ENCODE measurements around the gene THAP7. TPM values are rescaled to one million over a fixed set of nuclear protein-coding genes. Genes with fewer than 3 reads are reported as not detected.

Gene THAP7
- total RNA-seq, 1 donor from 2014 or later: 13.8 TPM

- no peak for DNase-seq
These were observed 29.0 kb upstream of the THAP7 start for GRCh38 chr22:21030621-21031544.

DNA sequence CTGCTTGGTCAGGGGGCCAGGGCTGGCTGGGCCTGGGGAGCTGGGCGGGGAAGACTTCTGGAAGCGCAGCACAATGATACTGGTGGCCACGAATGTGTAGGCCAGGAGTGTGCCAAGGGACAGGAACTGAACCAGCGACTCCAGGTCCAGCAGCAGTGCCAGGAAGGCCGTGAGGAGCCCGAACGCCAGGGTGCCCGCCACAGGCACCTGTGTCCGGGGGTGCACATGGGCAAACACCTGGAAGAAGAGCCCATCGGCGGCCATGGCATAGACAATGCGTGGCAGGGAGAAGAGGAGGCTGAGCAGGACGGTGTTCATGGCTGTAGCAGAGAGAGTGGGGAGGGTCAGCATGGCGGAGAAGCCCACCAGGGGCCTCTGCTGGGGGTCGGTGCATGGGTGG, 28.1 kb upstream of the THAP7 start:
- no peak for DNase-seq

GRCh38 chr22:21029486-21030025, 27.6 kb upstream of the THAP7 start:
- DNase-seq: no peak

DNA sequence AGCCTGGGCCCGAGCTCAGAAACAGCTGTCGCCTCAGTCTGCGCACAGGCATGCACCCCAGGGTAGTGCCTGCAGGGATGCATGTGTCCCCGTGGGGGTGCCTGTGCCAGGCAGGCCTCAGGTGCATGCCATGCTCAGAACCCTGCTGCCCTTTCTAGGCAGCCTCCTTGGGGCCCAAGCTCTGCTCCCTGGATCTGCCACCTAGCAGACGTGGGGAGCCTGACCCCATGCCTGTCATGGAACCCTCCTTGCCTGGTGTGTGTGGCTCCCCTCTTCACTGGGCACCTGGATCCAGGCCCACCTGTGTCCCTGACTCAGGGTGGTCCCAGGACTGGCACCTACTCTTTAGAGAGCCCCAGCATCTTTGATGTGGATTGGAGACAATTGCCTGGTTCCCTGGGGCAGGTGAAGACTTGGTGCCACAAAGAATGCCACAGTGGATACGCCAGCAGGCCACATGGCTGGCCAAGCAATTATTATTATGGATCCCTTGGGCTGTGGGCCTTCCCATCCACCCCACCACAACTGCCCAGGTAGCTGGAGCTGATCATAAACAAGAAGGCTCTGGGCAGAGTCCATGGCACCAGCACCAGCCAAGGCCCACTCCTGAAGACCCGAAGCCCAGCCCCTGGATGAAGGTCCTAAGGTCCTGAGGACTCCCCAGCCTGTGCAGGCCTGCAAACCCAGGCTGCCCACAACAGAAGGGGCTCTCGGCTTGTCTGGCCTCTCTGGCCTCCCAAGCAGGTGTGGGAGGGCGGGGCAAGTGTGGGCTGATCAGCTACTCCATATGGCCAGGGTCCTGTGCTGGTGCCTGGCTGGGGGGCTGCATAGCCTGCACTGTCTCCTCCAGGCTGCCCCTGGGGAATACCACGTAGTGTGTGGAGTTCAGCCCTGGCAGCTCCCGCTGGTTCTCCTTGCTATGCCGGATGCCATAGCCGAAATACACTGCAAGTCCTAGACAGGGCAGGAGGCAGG, 26.6 kb upstream of the THAP7 start:
- DNase-seq: no peak

GRCh38 chr22:21026783-21027692, 25.1 kb upstream of the THAP7 start:
- no peak for DNase-seq

DNA sequence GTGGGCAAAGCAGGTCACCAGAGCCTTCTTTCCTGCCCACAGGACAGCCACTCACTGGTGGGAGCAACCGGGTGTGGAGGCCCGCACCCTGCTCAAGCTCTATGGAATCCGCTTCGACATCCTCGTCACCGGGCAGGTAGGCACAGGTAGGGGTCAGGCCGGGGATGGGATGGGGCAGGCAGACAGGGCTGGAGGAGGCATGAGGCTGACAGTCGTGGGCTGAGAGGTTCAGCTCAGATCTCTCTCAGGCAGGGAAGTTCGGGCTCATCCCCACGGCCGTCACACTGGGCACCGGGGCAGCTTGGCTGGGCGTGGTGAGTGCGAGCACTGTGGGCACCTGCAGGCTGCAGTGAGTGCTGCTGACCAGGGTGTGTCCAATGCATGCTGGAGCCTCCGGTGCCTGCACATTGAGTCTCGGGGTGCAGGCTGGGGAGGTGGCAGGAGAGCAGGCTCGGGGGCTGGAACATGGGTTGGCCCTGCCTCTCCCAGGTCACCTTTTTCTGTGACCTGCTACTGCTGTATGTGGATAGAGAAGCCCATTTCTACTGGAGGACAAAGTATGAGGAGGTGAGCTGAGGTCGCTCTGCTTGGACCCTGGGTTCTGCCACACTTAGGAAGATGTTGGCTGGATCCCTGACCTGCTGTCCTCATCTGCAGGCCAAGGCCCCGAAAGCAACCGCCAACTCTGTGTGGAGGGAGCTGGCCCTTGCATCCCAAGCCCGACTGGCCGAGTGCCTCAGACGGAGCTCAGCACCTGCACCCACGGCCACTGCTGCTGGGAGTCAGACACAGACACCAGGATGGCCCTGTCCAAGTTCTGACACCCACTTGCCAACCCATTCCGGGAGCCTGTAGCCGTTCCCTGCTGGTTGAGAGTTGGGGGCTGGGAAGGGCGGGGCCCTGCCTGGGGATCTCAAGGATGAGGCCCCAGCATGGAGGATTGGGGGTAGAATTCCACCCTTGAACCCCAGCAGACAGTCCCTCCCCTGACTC, 24.1 kb upstream of the THAP7 start:
- DNase-seq: no peak

- DNase-seq: no peak
These were observed 23.3 kb upstream of the THAP7 start for GRCh38 chr22:21025266-21025665.

DNA sequence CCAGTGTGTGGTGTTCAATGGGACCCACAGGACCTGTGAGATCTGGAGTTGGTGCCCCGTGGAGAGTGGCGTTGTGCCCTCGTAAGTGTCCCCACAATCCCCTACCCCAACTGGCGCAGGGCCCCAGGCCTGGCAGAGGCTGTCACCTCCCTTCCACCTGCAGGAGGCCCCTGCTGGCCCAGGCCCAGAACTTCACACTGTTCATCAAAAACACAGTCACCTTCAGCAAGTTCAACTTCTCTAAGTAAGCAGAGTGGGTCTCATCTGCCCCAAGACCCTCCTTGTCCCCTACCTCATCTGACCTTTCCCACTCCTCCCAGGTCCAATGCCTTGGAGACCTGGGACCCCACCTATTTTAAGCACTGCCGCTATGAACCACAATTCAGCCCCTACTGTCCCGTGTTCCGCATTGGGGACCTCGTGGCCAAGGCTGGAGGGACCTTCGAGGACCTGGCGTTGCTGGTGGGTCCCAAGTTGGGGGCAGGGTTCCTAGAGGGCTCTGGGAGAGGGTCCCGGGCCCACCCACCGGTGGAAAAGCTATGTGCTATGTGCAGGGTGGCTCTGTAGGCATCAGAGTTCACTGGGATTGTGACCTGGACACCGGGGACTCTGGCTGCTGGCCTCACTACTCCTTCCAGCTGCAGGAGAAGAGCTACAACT, 21.2 kb upstream of the THAP7 start:
- DNase-seq: no peak

- DNase-seq: no peak
These were observed 20.6 kb upstream of the THAP7 start for GRCh38 chr22:21022507-21022906.

- DNase-seq: peak; percentile 12
These were observed 19.0 kb upstream of the THAP7 start for GRCh38 chr22:21020802-21021429.

DNA sequence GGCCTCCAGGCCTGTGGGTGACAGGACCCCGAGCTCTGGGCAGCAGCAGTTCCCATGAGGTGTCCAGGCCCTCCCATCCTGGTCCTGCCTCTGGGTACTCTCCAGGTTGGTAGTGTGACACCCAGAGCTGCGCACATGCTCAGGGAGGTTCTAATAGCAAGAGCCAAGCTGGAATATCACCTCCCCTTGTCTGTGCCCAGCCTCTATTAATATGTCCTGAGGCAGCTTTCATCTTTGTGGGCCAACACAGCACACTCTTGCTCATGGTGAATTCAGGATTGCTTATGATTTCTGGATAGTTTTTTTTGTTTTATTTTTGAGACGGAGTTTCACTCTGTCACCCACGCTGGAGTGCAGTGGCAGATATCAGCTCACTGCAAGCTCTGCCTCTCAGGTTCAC, 16.4 kb upstream of the THAP7 start:
- DNase-seq: no peak

DNA sequence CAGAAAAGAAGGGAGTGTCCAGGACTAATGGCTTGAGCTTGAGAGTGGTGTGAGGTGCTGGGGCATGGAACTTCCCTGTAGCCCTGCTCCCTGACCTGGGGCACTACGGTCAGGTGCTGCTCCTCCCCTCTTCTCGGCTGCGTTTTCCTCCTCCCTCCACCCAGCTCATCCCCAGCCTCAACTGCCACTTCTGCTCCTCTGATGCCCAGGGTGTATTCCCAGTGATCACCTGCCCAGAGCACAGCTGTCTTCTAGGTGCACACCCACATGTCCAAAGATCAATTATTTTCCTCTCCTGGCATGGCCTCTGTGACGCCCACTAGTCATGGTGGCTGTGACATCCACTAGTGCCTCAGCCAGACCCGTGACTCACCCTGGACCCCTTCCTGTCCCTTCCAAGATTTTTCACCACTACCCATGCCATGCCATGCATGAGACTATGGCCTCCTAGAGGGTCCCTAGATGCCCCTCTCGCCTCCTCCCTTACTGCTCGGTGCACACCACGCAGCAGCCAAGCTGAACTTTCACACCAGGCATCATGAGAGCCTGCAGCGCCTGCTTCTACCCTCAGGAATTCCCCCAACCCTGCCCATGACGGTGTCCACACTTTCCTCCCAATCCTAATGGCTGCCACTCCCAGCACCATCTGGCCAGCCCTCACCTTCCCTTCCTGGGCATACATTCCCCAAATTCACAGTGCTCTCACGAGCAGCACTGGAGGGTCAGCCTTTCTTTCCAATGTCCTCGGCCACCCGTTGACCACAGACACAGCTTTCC, 14.9 kb upstream of the THAP7 start:
- no peak for DNase-seq

GRCh38 chr22:21015466-21016006, 13.6 kb upstream of the THAP7 start:
- no peak for DNase-seq

DNA sequence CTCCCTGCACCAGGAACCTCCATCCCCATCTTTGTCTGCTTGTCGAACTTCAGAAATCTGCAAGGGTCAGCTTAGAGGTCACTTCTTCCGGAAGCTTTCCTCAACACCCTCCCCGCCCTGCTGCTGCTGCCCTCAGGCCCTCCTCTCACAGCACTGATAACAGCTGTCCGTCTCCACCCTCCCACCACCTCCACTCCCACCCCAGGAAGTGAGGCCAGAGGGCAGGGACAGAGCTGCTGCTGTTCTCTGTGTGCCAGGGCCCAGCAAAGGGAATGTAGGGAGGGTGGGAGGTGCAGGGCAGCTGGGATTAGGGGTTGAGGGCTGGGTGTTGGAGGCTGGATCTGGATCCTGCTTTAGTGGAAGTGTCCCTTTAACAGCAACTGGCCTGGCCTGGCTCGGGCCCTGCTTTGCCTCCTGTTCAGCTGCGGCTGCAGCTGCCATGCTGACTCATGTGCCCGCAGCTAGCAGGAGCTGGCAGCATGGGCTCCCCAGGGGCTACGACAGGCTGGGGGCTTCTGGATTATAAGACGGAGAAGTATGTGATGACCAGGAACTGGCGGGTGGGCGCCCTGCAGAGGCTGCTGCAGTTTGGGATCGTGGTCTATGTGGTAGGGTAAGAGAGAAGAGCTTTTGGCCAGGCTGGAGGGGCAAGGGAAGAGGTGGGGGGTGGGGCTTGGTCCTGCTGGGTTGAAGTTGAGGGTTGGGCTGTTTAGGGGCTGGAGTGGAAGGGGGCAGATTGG, 13.0 kb upstream of the THAP7 start, which contains the start of gene P2RX6:
Gene P2RX6, plus strand, starts transcription at position 440 of the 740 bp plus-strand sequence. Its CDS starts 10 bp downstream, at position 450.
- no peak for DNase-seq

DNA sequence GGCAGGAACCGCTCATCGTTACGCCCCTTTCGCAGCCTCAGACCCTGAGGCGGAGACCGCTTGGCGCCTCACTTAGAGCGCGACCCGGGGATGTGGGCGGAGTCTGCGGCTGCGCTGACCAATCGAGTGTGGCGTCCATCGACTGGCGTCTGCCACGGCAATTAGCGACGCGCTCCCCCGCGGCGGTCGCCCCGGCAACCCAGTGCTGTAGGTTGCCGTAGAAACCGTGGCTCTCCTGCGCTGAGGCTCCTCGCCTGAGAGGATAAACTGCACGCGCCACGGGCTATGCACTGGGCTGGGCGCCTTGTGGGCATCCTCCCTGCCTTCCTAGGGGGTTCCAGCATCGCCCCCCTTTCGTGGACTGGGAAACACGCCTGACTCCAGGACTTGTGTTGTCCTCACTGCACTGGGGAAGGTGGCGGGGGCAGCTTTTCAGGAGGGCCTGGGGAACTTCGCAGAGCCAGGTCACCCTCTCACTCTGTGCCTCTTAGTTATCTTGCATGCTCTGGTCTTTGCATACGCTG, 12.3 kb upstream of the THAP7 start:
- DNase-seq: peak; percentile 91

DNA sequence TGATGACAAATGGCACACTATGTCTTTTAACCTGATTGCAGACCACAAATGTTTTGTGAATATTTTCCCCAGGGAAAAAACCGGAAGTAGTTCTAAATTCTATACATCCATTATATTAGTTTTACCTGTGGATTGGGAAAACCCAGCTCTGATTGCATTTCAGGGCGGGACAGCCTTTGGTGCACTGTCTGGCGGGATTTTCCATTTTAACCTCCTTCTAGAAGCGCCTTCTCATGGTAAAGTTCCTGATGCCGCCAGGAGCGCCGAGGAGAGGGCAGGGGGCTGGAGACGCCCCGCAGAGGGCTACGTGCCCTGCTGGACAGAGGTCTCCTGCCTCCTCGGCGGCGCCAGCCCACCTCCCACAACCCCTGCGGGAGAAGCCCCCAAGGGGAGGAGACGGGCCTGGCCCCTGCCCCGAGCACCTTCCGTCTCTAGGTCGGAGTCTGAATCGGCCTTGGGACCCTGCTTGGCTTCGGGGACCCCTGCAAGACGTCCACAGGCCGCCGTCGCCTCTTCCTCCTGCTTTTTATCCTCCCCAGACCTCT, 11.8 kb upstream of the THAP7 start:
- no peak for DNase-seq

Data from dermis blood vessel endothelial cell (primary cell).